Measurements from ENCODE around the gene TMED7. TPM values are rescaled to one million over a fixed set of nuclear protein-coding genes. Genes with fewer than 3 reads are reported as not detected.

TMED7 gene
- polyA plus RNA-seq, 1 of the 3 experiments (the other 2 are of a cell fraction): 41.2 TPM

GRCh38 chr5:115666023-115666422 lies 40.2 kb upstream of the TMED7 start:
- Histone ChIP-seq H4K20me1 (ENCODE audit: insufficient read depth) (no peaks in the 10 kb centered on the region), H3F3A (replicated peaks; ENCODE audit: insufficient read depth) (no peaks in the 10 kb centered on the region), H3K27me3 (ENCODE audit: insufficient read depth) (no peaks in the 10 kb centered on the region; the same call in 1 of the 2 replicates), H3K9me3 (no peaks in the 10 kb centered on the region), H3K4me1 (ENCODE audit: control insufficient read depth in 1 of 2, insufficient read depth in 2 of 2, low read depth in 1 of 2, low read length in 1 of 2) (no peaks in the 10 kb centered on the region), H3K4me2 (no peak overlapping the region), H3K79me2 (ENCODE audit: insufficient read depth) (no peaks in the 10 kb centered on the region), H3K4me3 (ENCODE audit: low read depth in 2 of 2, low read length in 1 of 2) (no peak overlapping the region), H3K9me2 (no peaks in the 10 kb centered on the region), H3K27ac (ENCODE audit: low read depth in 2 of 2, low read length in 1 of 2) (no peak overlapping the region), H2AFZ (ENCODE audit: low read depth) (no peak overlapping the region), H3K9ac (no peak overlapping the region), H3K36me3 (replicated peaks in 1 of 2; ENCODE audit: control insufficient read depth in 1 of 2, insufficient read depth in 2 of 2, low read length in 1 of 2) (no peaks in the 10 kb centered on the region)
- CTCF ChIA-PET: no interaction called here
- WGBS (ENCODE audit: low lambda C conversion rate): 35% methylated on average over 2 of the region's 2 CpGs
- POLR2A ChIA-PET: no interaction called here
- TF ChIP-seq FOXM1 (IDR thresholded peaks at IDR 0.05; ENCODE audit: low read depth): no peak
- no peak for TF ChIP-seq REST (IDR thresholded peaks at IDR 0.05; ENCODE audit: low read depth, low read length)
- no peak for DNase-seq

- Histone ChIP-seq H3F3A (replicated peaks; ENCODE audit: insufficient read depth) (no peaks in the 10 kb centered on the region), H4K20me1 (ENCODE audit: insufficient read depth) (no peaks in the 10 kb centered on the region), H2AFZ (ENCODE audit: low read depth) (no peak overlapping the region), H3K4me1 (ENCODE audit: control insufficient read depth in 1 of 2, insufficient read depth in 2 of 2, low read depth in 1 of 2, low read length in 1 of 2) (no peaks in the 10 kb centered on the region), H3K79me2 (ENCODE audit: insufficient read depth) (no peaks in the 10 kb centered on the region), H3K4me2 (no peak overlapping the region), H3K9me2 (no peaks in the 10 kb centered on the region), H3K9ac (no peak overlapping the region), H3K27me3 (ENCODE audit: insufficient read depth) (no peaks in the 10 kb centered on the region; the same call in 1 of the 2 replicates), H3K4me3 (ENCODE audit: low read depth in 2 of 2, low read length in 1 of 2) (no peak overlapping the region), H3K36me3 (replicated peaks in 1 of 2; ENCODE audit: control insufficient read depth in 1 of 2, insufficient read depth in 2 of 2, low read length in 1 of 2) (no peaks in the 10 kb centered on the region), H3K9me3 (0 out of 2 replicates have a peak, but pooled peaks cover 4% of the 10 kb centered on the region), H3K27ac (ENCODE audit: low read depth in 2 of 2, low read length in 1 of 2) (no peak overlapping the region)
- 53% methylated on average over 2 of the region's 2 CpGs for whole genome bisulfite sequencing (ENCODE audit: low lambda C conversion rate)
- ChIA-PET POLR2A (no interaction called here), CTCF (interaction anchor here (1.1 kb wide), 1 partner anchor 27 kb away, joined by 3 read pairs; no protein-coding TSS in a partner anchor)
- no peak for TF ChIP-seq SIN3A (IDR thresholded peaks at IDR 0.05; ENCODE audit: borderline replicate concordance, low read depth, low read length)
- DNase-seq: no peak
These were observed 35.7 kb upstream of the TMED7 start for GRCh38 chr5:115661563-115661962.

- Histone ChIP-seq H4K20me1 (ENCODE audit: insufficient read depth) (no peaks in the 10 kb centered on the region), H3F3A (replicated peaks; ENCODE audit: insufficient read depth) (no peaks in the 10 kb centered on the region), H3K27ac (ENCODE audit: low read depth in 2 of 2, low read length in 1 of 2) (no peak overlapping the region), H3K36me3 (replicated peaks in 1 of 2; ENCODE audit: control insufficient read depth in 1 of 2, insufficient read depth in 2 of 2, low read length in 1 of 2) (no peaks in the 10 kb centered on the region), H3K79me2 (ENCODE audit: insufficient read depth) (no peaks in the 10 kb centered on the region), H2AFZ (ENCODE audit: low read depth) (no peak overlapping the region), H3K9ac (no peak overlapping the region), H3K27me3 (ENCODE audit: insufficient read depth) (no peaks in the 10 kb centered on the region; the same call in 1 of the 2 replicates), H3K4me2 (no peak overlapping the region), H3K4me3 (ENCODE audit: low read depth in 2 of 2, low read length in 1 of 2) (no peak overlapping the region), H3K9me3 (0 out of 2 replicates have a peak, but pooled peaks cover 4% of the 10 kb centered on the region), H3K9me2 (no peaks in the 10 kb centered on the region), H3K4me1 (ENCODE audit: control insufficient read depth in 1 of 2, insufficient read depth in 2 of 2, low read depth in 1 of 2, low read length in 1 of 2) (no peaks in the 10 kb centered on the region)
- no peak for DNase-seq
- TF ChIP-seq FOXM1 (IDR thresholded peaks at IDR 0.05; ENCODE audit: low read depth) (no peak), RCOR1 (IDR thresholded peaks at IDR 0.05; ENCODE audit: low read length) (no peak)
- ChIA-PET CTCF (interaction anchor here (1.1 kb wide), 1 partner anchor 27 kb away, joined by 3 read pairs; no protein-coding TSS in a partner anchor), POLR2A (no interaction called here)
- WGBS (ENCODE audit: low lambda C conversion rate): 35% methylated on average over 4 of the region's 4 CpGs
These were observed 35.3 kb upstream of the TMED7 start for GRCh38 chr5:115661101-115661500.
